GM18861 (cell line): Measurements from ENCODE around the gene RAB40C.

Experiments
- ATAC-seq: cut with Tn5 transposase; IDR thresholded peaks from one replicate; pipeline ENCODE4 v1.9.1; 2021; ENCODE audit not compliant: unreplicated experiment

Gene RAB40C

GRCh38 chr16:610513-611381 is 20.9 kb downstream of the RAB40C start:
- no peak for ATAC-seq

GRCh38 chr16:615122-615521 is 25.3 kb downstream of the RAB40C start:
- no peak for ATAC-seq

- no peak for ATAC-seq
These were observed 27.1 kb downstream of the RAB40C start for GRCh38 chr16:616733-617586.

GRCh38 chr16:617855-618254 is 28.0 kb downstream of the RAB40C start:
- ATAC-seq = no peak

GRCh38 chr16:619476-620100 is 29.7 kb downstream of the RAB40C start:
- ATAC-seq = no peak

GRCh38 chr16:620700-621525 is 31.0 kb downstream of the RAB40C start:
- ATAC-seq = no peak

- ATAC-seq = no peak
These were observed 31.8 kb downstream of the RAB40C start for GRCh38 chr16:621526-622105.

- no peak for ATAC-seq
These were observed 33.0 kb downstream of the RAB40C start for GRCh38 chr16:622920-623280.

GRCh38 chr16:624526-625070 is 34.7 kb downstream of the RAB40C start:
- no peak for ATAC-seq

GRCh38 chr16:625117-625976 is 35.5 kb downstream of the RAB40C start:
- no peak for ATAC-seq

GRCh38 chr16:625977-626765 is 36.3 kb downstream of the RAB40C start:
- ATAC-seq = no peak

- ATAC-seq = no peak
These were observed 37.1 kb downstream of the RAB40C start for GRCh38 chr16:626787-627453.

GRCh38 chr16:627454-628239 is 37.8 kb downstream of the RAB40C start:
- no peak for ATAC-seq

GRCh38 chr16:628321-629061 is 38.6 kb downstream of the RAB40C start:
- no peak for ATAC-seq

- ATAC-seq = no peak
These were observed 39.4 kb downstream of the RAB40C start for GRCh38 chr16:629185-629832.

GRCh38 chr16:629833-630248 is 40.0 kb downstream of the RAB40C start:
- no peak for ATAC-seq
